ENCODE data around the gene HSPA12A.

The HSPA12A gene

GRCh38 chr10:116688741-116689495 lies 53.4 kb downstream of the HSPA12A start:
- DNase-seq = no peak

DNA sequence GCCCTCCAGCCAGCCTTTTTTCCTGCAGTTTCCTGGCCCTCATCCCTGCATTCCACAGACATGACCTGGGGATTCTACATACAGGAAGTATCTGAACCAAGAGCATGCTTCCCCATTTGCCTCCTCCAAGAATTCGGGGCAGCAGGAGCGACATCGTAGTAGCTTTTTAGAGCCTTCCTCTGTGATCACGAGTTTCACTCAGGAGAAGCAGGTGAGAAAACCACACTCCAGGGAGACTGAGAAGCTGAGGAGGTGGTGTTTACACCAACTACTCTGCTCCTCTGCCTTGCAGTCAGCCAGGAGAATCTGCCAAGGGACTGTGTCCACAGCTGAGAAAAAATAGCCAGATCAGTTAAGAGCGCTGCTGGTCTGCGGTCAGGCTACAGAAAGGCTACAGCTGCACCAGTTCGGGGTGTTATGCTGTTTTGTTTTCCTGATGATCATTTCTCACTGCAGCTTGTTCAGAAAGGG lies 54.1 kb downstream of the HSPA12A start:
- peak; percentile 61 for DNase-seq

GRCh38 chr10:116687633-116688032 lies 54.7 kb downstream of the HSPA12A start:
- no peak for DNase-seq

DNA sequence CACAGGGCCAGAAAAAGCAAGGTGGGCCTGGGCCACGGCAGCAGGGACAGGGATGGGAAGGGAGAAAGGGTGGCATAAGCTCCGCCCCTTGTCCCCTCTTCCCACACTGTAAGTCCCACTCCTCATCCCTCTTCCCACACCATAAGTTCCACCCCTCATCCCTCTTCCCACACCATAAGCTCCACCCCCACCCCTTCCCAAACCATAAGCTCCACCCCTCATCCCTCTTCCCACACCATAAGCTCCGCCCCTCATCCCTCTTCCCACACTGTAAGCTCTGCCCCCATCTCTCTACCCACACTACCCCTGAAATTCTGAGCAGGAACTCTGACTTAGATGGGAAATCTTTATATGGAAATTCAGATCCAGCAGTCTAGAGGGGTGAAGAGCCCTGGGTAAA lies 55.7 kb downstream of the HSPA12A start:
- no peak for DNase-seq

DNA sequence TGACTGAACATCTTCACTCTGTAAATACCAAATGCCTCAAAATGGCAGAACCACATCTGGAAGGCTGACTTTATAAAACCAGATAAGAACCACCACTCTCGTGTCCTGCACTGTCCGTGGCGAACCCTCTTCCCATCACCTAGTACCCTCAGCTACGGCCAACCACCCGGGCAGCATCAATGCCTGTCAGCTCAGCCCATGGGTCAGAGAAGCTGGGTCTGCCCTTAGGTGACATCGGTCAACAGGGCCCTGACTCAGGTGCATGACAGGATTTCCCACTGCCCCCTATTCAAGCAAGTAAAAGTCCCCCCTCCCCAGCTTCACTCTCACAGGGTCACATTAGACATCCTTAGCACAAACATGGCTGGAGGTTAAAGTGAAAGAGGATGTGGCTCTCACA lies 56.6 kb downstream of the HSPA12A start:
- no peak for DNase-seq

DNA sequence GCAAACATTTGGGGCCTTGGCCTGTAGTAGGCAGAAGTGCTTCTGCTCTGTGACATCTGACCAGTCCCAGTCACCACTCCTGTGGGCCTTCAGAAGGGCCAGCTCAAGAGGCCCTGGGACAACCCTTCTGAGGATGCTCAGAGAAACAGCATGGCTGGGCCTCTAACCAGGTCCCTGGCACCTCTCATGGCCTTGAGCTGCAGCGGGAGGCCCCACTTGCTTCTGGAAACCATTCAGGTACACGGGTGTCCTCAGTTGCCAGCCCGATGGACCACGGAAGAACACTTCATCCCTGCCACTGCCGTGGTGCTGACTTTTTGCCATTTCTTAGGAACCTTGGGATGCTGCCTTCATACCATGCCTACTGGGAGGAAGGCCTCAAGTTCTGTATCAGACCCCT lies 57.6 kb downstream of the HSPA12A start:
- no peak for DNase-seq

DNA sequence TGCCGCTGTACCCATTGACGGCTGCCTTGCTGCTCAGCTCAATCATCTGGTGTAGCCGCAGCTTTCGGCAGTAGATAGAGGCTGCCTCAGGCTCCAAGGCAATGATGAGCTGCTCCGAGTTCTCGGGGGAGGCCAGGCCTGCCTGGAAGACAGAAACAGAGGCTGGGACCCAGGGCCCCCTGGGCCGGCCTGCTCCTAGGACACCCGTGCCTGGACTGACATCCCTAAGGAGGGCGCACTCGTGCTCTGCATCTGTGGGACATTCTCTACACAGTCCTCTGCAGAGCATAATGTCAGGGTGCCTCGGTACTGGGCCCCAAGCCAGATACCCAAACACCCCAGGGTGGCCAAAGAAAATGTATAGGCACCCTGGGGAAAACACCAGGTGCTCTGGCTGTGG lies 58.5 kb downstream of the HSPA12A start:
- DNase-seq = no peak

DNA sequence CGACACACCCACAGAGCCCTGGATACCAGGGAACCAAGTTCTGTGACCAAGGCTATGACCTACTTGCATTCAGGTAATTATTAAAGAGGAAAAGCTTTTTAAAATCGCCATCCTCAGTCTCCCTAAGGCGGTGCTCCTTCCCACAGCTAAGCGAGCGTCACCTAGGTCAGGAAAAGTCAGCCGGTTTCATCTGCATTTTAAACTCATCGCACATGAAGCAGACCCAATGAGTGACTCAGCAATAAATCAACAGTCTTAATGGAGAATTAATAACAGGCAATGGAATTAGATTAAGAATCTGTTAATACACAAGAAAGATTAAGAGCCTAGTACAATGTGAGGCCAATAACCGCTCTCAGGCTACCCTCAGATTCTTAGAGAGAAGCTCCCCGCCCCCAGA lies 59.2 kb downstream of the HSPA12A start:
- no peak for DNase-seq

DNA sequence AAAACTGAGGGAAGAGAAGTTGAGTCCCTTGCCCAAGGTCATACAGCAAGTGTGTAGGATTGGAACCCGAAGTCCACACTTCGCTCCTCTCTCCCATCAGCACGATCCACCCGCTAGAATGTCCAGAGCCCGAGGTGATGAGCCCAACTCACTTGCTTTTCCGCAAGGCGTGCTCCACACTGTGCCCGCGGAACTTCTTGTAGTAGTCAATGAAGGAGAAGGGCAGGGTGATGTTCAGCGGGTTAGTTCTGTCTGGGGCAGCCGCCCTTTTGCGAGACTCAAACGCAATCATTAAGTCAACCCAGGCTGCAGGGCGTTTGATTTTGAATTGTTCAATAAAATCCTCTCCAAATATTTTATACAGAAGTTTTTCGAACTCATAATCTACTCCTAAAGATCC lies 63.0 kb downstream of the HSPA12A start:
- DNase-seq = no peak

- no peak for DNase-seq
Measured at GRCh38 chr10:116676633-116677032, 65.7 kb downstream of the HSPA12A start.

GRCh38 chr10:116676118-116676517 lies 66.2 kb downstream of the HSPA12A start:
- peak; percentile 21 for DNase-seq

DNA sequence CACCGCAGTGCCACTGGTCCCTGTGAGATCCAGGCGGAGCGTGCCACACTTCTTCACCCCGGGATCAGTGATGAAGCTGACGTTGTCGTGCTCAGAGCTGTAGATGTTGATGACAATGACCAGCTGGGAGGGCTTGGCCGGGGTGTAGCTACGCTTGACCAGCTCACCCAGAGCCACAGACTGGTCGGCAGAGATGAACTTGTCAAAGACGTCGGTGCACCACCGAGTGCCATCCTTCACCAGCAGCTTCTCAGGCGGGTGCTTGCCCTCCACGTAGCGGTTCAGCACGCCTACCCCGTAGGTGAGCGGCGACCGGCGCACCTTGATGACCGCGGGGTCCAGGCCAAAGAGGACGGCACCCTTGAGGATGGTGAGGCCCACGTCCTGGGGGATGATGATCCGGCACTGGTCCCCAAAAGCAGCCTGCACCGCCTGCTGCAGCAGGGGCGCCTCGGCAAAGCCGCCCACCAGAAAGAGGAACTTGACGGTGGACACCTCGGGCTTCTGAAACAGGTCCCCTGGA lies 67.4 kb downstream of the HSPA12A start:
- DNase-seq = no peak

DNA sequence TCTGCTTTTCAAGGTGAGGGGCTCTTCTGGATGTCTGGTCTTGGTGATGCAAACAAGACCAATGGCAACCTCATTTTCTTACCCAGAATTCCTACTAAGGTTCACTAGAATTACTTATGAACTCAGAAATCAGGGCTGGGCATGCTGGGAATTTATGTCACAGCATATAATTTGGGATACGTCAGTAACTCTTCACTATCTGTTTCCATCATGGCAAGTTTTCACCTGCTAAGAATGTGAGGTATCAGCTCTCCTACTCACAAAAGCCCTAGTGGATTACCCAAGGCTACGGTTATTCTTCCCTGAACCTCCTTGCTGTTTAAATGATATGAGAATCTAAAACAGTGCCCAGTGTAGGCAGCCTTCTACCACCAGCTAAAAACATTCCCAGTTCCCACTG lies 68.5 kb downstream of the HSPA12A start:
- no peak for DNase-seq

GRCh38 chr10:116672891-116673290 lies 69.5 kb downstream of the HSPA12A start:
- no peak for DNase-seq

DNA sequence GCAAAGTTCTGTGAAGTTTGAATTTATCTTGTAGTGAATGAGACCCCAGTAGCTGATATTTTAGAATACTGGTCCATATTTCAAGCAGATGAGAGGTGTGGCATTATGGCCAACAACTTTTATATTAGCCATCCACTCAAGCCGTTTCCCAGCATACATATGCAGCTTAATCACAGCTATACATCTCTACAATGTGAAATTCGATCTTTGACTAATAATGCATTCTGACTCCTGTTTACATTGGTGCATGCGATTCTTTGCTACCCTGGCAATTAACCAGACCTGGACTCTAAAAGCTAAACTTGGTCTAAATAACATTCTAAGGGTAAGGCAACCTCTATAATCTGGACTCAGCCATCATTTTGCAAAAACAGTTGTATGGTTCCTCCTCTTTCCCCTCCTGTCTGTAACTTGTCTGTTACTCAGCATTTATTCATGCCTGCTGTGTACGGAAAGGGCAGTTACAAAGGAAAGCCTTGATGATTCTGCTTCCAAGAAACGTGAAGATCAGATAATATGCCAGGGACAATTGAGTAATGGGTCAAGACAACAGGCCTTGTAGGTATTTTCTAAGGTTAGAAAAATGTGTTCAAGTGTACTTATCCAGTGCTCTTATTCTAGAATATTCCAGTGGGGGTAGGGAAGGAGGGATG lies 71.0 kb downstream of the HSPA12A start:
- DNase-seq = no peak

DNA sequence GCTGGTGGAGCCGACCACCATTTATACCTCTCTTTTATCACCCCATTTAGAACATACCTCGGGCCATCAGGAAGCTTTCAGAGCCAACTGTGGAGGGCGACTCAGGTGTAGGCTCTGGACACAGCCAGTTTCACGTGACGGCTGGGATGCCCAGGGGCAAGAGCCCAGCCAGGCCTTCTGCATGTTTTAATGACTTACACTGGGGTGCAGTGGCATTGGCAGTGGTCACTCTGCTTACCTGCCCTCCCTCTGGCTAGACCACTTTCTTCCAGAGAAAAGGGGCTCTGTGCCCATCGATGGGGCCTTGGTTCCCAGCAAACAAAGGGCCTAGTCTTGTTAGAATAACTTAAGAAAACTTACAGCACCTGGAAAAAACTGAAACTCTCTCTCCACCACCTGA lies 71.7 kb downstream of the HSPA12A start:
- DNase-seq = no peak

- peak; percentile 60 for DNase-seq
Measured at GRCh38 chr10:116669832-116670644, 72.3 kb downstream of the HSPA12A start.

- DNase-seq = no peak
Measured at GRCh38 chr10:116669080-116669479, 73.3 kb downstream of the HSPA12A start.

GRCh38 chr10:116668446-116668845 lies 73.9 kb downstream of the HSPA12A start:
- no peak for DNase-seq

- no peak for DNase-seq
Measured at GRCh38 chr10:116668018-116668417, 74.3 kb downstream of the HSPA12A start.

GRCh38 chr10:116667484-116667883 lies 74.9 kb downstream of the HSPA12A start:
- no peak for DNase-seq

DNA sequence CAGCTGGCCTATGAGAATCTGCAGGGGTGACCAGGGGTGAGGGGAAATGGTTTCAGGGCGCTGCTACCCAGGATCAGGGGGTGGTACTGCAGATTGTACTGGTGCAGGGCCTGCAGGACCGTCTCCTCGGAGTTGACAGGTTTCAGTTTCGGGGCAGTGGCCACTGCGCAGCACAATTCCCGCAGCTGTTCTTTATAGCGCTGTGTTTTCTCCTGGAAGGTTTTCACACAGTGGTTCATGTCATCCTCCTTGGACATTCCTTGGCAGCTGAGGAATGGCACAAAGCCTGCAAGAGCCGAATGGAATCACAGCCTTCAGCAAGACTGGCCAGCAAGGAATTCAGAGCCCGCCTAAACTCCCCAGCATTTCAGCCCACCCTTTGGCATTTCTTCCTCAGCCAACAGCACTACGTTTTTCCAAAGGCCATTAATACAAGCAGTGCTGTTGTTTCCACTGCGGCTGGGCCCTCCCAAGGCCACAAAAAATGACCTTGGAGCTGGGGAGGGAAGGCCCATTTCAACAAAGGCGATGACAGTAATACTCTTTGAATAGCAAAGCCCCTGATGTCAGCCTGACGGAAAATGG lies 76.7 kb downstream of the HSPA12A start:
- DNase-seq = peak; percentile 77

GRCh38 chr10:116664631-116665030 lies 77.7 kb downstream of the HSPA12A start:
- no peak for DNase-seq

Data from right forelimb (tissue), 1 donor.